Measurements from ENCODE around the gene KMT2A.

The KMT2A gene

GRCh38 chr11:118430956-118431355 lies 5.3 kb upstream of the KMT2A start:
- no peak for DNase-seq (ENCODE audit: extremely low read depth, insufficient read length)
- Histone ChIP-seq H3K4me3 (replicated peaks; ENCODE audit: low read depth, low read length) (no peak overlapping the region), H3K27me3 (replicated peaks; ENCODE audit: control insufficient read depth, insufficient read depth, low read length) (no peaks in the 10 kb centered on the region), H3K36me3 (ENCODE audit: control insufficient read depth, insufficient read depth, low read length) (no peaks in the 10 kb centered on the region)
- TF ChIP-seq CTCF (IDR thresholded peaks at IDR 0.05; ENCODE audit: insufficient read depth, low read length, poor library complexity, severe bottlenecking) = peak; percentile 23

GRCh38 chr11:118434123-118434552 lies 2.2 kb upstream of the KMT2A start:
- peak overlapping the region; percentile 88 for H3K4me3 ChIP-seq (replicated peaks; ENCODE audit: low read depth, low read length)
- H3K36me3 ChIP-seq (ENCODE audit: control insufficient read depth, insufficient read depth, low read length) = no peaks in the 10 kb centered on the region
- no peak for DNase-seq (ENCODE audit: extremely low read depth, insufficient read length)

GRCh38 chr11:118434553-118435289 lies 1.6 kb upstream of the KMT2A start:
- H3K36me3 ChIP-seq (ENCODE audit: control insufficient read depth, insufficient read depth, low read length) = no peaks in the 10 kb centered on the region
- peak; percentile 46 for DNase-seq (ENCODE audit: extremely low read depth, insufficient read length)
- no peak for TF ChIP-seq CTCF (IDR thresholded peaks at IDR 0.05; ENCODE audit: insufficient read depth, low read length, poor library complexity, severe bottlenecking)
- peak overlapping the region; percentile 88 for H3K4me3 ChIP-seq (replicated peaks; ENCODE audit: low read depth, low read length)
- H3K27me3 ChIP-seq (replicated peaks; ENCODE audit: control insufficient read depth, insufficient read depth, low read length) = no peaks in the 10 kb centered on the region

More at GRCh38 chr11:118434123-118434552, 2.2 kb upstream of the KMT2A start:
- TF ChIP-seq CTCF (IDR thresholded peaks at IDR 0.05; ENCODE audit: insufficient read depth, low read length, poor library complexity, severe bottlenecking) = no peak
- no peaks in the 10 kb centered on the region for H3K27me3 ChIP-seq (replicated peaks; ENCODE audit: control insufficient read depth, insufficient read depth, low read length)

GRCh38 chr11:118435290-118435892 lies 901 bp upstream of the KMT2A start:
- TF ChIP-seq CTCF (IDR thresholded peaks at IDR 0.05; ENCODE audit: insufficient read depth, low read length, poor library complexity, severe bottlenecking) = no peak
- peak overlapping the region; percentile 88 for H3K4me3 ChIP-seq (replicated peaks; ENCODE audit: low read depth, low read length)
- H3K27me3 ChIP-seq (replicated peaks; ENCODE audit: control insufficient read depth, insufficient read depth, low read length) = no peaks in the 10 kb centered on the region
- no peaks in the 10 kb centered on the region for H3K36me3 ChIP-seq (ENCODE audit: control insufficient read depth, insufficient read depth, low read length)
- DNase-seq (ENCODE audit: extremely low read depth, insufficient read length) = peak; percentile 84

GRCh38 chr11:118436639-118437207 lies 431 bp downstream of the KMT2A start:
- no peaks in the 10 kb centered on the region for H3K27me3 ChIP-seq (replicated peaks; ENCODE audit: control insufficient read depth, insufficient read depth, low read length)
- no peaks in the 10 kb centered on the region for H3K36me3 ChIP-seq (ENCODE audit: control insufficient read depth, insufficient read depth, low read length)
- no peak for TF ChIP-seq CTCF (IDR thresholded peaks at IDR 0.05; ENCODE audit: insufficient read depth, low read length, poor library complexity, severe bottlenecking)
- peak; percentile 45 for DNase-seq (ENCODE audit: extremely low read depth, insufficient read length)
- peak overlapping the region; percentile 88 for H3K4me3 ChIP-seq (replicated peaks; ENCODE audit: low read depth, low read length)

Measured in GM06990 (cell line).